ENCODE results near the gene TCF12. TPM values are rescaled to one million over a fixed set of nuclear protein-coding genes. Genes with fewer than 3 reads are reported as not detected.

Gene TCF12
- total RNA-seq, 1 donor from 2014 or later, result 164 TPM

GRCh38 chr15:56991017-56991416 is 72.6 kb downstream of the TCF12 start:
- H3K9me3 Mint-ChIP-seq (ENCODE audit: unreplicated experiment), result peaks cover 5% of the 10 kb centered on the region
- H3K36me3 Mint-ChIP-seq (ENCODE audit: unreplicated experiment), result peaks cover 18% of the 10 kb centered on the region
- H3K4me1 Mint-ChIP-seq (ENCODE audit: unreplicated experiment), result peaks cover 28% of the 10 kb centered on the region
- no peak for TF ChIP-seq CTCF (IDR thresholded peaks at IDR 0.05)
- H3K27ac Mint-ChIP-seq (ENCODE audit: unreplicated experiment), result no peak overlapping the region
- DNase-seq (ENCODE audit: extremely low spot score, unreplicated experiment), result no peak
- H3K27me3 Mint-ChIP-seq (ENCODE audit: unreplicated experiment), result no peaks in the 10 kb centered on the region
- no peak overlapping the region for H3K4me3 Mint-ChIP-seq (ENCODE audit: unreplicated experiment)

GRCh38 chr15:56992725-56993124 is 74.3 kb downstream of the TCF12 start:
- peaks cover 20% of the 10 kb centered on the region for H3K36me3 Mint-ChIP-seq (ENCODE audit: unreplicated experiment)
- TF ChIP-seq CTCF (IDR thresholded peaks at IDR 0.05), result no peak

GRCh38 chr15:56994280-56994679 is 75.8 kb downstream of the TCF12 start:
- Mint-ChIP-seq H3K27me3 (ENCODE audit: unreplicated experiment) (no peaks in the 10 kb centered on the region), H3K4me1 (ENCODE audit: unreplicated experiment) (peaks cover 12% of the 10 kb centered on the region), H3K27ac (ENCODE audit: unreplicated experiment) (no peak overlapping the region), H3K9me3 (ENCODE audit: unreplicated experiment) (peaks cover 5% of the 10 kb centered on the region), H3K4me3 (ENCODE audit: unreplicated experiment) (no peak overlapping the region), H3K36me3 (ENCODE audit: unreplicated experiment) (peaks cover 20% of the 10 kb centered on the region)
- DNase-seq (ENCODE audit: extremely low spot score, unreplicated experiment), result no peak
- TF ChIP-seq CTCF (IDR thresholded peaks at IDR 0.05), result no peak

More at GRCh38 chr15:56992725-56993124, 74.3 kb downstream of the TCF12 start:
- no peaks in the 10 kb centered on the region for H3K27me3 Mint-ChIP-seq (ENCODE audit: unreplicated experiment)
- H3K9me3 Mint-ChIP-seq (ENCODE audit: unreplicated experiment), result peaks cover 5% of the 10 kb centered on the region
- H3K27ac Mint-ChIP-seq (ENCODE audit: unreplicated experiment), result no peak overlapping the region
- peaks cover 17% of the 10 kb centered on the region for H3K4me1 Mint-ChIP-seq (ENCODE audit: unreplicated experiment)
- no peak overlapping the region for H3K4me3 Mint-ChIP-seq (ENCODE audit: unreplicated experiment)
- DNase-seq (ENCODE audit: extremely low spot score, unreplicated experiment), result no peak

- peaks cover 12% of the 10 kb centered on the region for H3K4me1 Mint-ChIP-seq (ENCODE audit: unreplicated experiment)
- H3K36me3 Mint-ChIP-seq (ENCODE audit: unreplicated experiment), result peaks cover 20% of the 10 kb centered on the region
- H3K4me3 Mint-ChIP-seq (ENCODE audit: unreplicated experiment), result no peak overlapping the region
- no peak for DNase-seq (ENCODE audit: extremely low spot score, unreplicated experiment)
- H3K27ac Mint-ChIP-seq (ENCODE audit: unreplicated experiment), result no peak overlapping the region
- H3K27me3 Mint-ChIP-seq (ENCODE audit: unreplicated experiment), result no peaks in the 10 kb centered on the region
- peaks cover 5% of the 10 kb centered on the region for H3K9me3 Mint-ChIP-seq (ENCODE audit: unreplicated experiment)
- TF ChIP-seq CTCF (IDR thresholded peaks at IDR 0.05), result no peak
Observed at GRCh38 chr15:56996093-56996492, 77.6 kb downstream of the TCF12 start.

GRCh38 chr15:56996746-56997470 is 78.5 kb downstream of the TCF12 start:
- DNase-seq (ENCODE audit: extremely low spot score, unreplicated experiment), result no peak
- Mint-ChIP-seq H3K4me1 (ENCODE audit: unreplicated experiment) (peaks cover 19% of the 10 kb centered on the region), H3K9me3 (ENCODE audit: unreplicated experiment) (peaks cover 5% of the 10 kb centered on the region), H3K36me3 (ENCODE audit: unreplicated experiment) (peaks cover 20% of the 10 kb centered on the region), H3K4me3 (ENCODE audit: unreplicated experiment) (no peak overlapping the region), H3K27ac (ENCODE audit: unreplicated experiment) (no peak overlapping the region), H3K27me3 (ENCODE audit: unreplicated experiment) (no peaks in the 10 kb centered on the region)
- TF ChIP-seq CTCF (IDR thresholded peaks at IDR 0.05), result no peak

Data from osteocyte (in vitro differentiated cells).